Middle frontal gyrus (tissue), 1 donor: Measurements from ENCODE around the gene UBC.

ENCODE experiments used
- DNase-seq: peaks from one replicate; pipeline ENCODE4 v3.0.0-alpha.2; 2015; ENCODE audit warnings: low spot score; ENCODE audit errors: extremely low spot score

UBC gene

DNA sequence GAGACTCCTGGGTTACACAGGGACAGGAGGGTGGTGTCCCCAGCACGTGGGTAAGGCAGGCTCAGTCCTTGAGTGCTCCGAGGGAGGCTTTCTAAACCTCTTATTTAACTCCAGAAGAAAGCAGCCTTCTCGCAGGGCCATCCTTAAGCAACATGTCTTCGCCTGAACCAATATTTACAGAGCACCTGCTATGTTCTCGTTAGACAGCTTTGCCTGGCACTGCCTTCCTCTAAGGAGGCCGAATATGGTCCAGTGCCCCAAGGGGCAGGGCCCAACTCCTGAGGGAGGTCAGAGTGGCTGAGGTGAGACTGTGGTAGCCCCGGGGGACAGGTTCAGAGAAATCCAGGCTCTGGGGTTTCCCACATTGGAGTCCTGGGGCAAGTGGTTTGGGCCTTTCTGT, 48.7 kb downstream of the UBC start:
- no peak for DNase-seq

DNA sequence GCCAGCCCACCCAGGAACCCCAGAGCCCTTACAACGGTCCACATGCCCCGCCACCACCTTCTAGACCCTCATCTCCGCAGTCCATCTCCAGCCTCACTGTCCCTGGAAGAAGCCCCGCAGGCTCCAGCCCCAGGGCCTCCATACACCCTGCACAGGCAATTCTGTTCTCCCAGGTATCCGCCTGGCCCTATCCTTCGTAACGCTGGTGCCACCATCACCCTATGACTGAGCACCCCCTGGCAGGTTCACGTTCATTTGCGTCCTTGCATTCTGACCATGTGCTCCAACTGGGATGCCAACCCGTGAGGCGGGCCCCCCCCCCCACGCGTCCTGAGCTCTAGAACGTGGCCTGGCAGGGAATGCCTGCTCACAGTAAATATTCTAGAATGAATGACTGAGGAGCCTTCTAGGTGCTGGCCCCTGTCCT, 50.1 kb downstream of the UBC start:
- no peak for DNase-seq

DNA sequence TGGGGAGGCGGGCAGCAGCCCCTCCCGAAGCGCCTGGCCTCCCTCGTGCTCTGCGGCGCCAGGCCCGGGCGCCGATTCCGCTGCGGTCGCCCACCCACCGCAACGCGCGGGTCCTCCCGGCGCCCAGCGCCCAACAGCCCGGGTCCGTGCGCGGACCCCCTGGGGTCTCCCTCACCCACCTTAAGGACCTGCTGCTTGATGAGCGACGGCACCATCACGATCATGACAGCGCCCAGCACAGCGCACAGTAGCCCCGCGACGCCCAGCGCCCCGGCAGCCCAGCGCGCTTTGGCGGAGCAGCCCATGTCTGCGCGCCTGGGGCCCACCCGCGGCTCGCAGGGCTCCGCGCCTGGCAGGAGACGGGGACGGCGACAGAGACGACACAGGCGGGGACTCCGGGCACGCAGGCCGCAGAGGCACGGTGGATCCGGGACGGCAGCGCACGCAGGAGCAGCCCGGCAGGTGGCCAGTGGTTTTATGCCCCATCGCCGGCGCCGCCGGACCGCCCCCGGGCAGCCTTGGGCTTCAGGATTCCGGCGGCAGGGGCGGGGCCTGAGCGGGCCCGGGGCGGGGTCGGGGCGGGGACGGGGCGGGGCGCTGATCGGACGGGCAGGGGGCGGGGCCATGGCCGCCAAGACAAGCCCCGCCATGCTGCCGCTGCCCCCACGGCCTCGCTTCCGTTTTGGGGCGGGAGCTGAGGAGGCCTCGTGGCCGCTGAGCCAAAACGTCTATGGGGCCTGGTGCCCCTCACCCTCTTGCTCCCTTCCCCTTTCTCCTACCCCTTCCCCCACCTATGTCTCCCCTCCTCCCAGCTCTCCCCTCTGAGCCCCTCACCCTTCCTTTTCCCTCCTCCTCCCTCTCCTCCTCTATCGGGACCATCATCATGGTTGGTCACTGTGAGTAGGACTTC, 50.8 kb downstream of the UBC start, which contains the start of gene SCARB1:
SCARB1 (minus strand) TSS at position 449 of the 910 bp plus-strand sequence; CDS start at position 305, 144 bp downstream.
- peak; percentile 72 for DNase-seq

DNA sequence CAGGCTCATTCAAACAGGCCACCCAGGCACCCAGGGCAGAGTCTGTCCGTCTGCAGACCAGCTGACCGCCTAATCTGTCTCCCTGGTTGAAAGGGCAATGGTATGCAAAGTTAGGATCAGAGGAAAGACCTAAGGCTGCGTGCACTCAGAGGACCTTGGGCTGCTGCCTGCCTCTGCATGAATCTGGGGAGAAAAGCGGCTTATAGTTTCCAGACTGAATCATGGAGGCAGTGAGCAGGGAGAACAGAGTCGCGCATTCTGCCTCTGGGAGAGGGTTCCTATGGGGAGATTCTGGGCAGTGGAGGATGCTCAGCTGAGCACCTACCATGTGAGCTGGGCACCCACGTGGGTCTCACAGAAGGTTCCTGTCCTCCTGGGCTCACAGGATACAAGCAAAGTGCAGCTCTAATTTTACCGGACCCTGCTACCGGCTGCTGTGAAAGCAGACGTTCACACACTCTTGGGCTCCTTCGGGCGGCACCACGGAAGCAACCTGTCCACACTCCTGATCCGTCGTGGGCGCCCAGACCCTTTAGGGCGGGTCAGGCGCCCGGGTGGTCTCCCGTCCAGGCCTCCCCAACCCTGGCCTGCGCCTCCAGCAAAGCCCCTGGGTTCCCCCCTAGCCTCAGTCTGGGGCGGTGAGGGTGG, 51.6 kb downstream of the UBC start:
- DNase-seq = no peak

DNA sequence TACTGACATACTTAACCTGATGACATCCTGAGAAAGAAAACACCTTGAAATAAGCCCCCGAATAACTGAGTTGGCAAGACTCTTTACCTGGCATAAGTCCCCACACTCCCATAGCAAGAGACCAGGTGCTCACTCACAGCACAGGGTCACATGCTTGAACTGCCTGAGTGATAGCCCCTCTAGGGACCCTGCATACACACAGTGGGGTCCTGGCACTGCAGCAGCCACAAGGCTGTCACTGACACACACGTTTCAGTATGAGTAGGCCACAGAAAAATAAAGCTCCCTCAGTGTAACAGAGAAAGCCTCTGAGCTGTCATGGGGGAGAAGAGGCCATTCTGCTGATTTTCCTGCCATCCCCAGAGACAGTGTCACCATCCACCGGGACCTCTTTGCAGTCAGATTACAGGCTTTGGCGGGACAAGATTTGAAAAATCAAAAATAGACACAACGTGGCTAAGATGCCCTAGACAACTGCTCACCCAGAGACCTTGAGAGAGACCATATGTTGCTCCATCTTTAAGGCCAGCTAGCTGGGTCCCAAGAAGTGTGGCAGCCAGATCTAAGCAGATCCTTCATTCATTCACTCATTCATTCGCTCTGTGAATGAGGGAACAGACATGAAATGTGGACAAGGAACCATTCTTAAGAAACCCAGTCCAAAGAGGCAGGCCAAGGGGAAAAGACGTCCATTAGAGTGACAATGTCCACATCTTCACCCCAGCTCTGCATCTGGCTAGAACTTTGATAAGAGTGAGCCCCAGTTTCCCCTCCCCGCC, 52.4 kb downstream of the UBC start:
- DNase-seq = no peak
